GM19238 (cell line): ENCODE data around the gene HORMAD2.
"Not testable (repeated sequence)": the region's sequence is repeated elsewhere in the genome, so short reads cannot be mapped to it uniquely, and the experiment has no call there.

Source experiments
- DNase-seq: peaks from one replicate; pipeline ENCODE4 v3.0.0; 2011; ENCODE audit warnings: low spot score; ENCODE audit not compliant: insufficient read length

The HORMAD2 gene

DNA sequence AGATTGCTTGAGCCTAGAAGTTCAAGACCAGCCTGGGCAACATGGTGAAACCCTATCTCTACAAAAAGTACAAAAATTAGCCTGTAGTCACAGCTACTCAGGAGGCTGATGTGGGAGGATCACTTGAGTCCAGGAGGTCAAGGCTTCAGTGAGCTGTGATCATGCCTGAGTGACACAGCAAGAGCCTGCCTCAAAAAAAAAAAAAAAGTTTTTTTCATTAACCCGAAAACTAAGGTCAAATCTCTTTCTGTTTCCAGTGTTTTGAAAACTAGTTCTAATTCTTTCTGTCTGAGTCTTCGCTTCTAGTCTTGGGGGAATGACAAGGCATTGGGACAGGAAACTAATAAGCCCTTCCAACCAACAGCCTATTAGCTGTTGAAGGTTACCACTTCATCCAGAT, 108.6 kb downstream of the HORMAD2 start:
- DNase-seq = no peak

DNA sequence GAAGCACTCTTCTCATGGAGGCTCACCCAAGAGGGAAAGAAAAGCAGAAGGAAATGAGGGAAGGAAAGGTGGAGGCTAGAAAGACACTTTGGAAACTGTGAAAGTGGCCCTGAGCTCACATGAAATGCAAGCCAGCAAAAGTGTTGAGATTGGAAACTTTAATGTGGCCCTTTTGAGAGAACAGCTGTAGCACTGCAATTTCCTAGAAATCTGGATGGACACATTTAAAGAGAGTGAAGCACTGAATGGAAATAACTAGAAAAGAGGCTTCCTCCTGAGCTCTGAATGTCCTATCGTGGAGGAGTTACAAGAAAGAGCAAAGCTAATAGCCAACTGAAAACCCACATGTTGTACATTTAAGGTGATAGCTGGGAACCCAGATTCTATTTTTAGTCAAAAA, 110.3 kb downstream of the HORMAD2 start:
- DNase-seq = no peak

DNA sequence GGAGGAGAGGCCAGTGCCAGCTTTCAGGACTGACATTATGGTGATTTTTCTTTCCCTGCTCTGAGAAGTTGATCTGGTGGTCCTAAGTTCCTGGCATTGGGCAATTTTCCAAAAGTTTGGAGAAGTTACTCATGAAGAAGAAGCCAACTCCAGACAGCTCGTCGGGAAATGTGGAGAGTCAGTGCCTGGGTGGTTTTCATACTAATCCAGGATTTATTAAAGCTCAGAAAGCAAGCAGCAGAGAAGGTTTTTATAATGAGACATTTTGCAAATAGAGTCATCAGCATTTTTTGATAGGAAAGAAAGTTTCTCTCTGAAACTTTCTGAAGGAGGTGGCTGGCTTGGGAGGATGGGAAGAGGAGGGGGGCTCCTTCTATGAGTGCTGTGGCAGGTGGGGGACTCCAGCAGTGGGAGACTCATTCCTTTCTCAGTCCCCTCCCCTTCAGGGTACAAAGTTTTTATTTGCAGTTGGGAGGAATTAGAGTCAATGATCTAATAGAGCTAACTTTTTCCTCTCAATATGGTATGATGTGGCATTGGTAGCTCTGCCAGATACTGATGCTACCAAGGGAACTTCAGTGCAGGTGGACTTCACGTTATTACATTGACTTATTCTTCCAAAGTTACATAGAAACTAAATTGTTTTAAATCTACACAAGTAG, 110.9 kb downstream of the HORMAD2 start:
- DNase-seq = no peak

DNA sequence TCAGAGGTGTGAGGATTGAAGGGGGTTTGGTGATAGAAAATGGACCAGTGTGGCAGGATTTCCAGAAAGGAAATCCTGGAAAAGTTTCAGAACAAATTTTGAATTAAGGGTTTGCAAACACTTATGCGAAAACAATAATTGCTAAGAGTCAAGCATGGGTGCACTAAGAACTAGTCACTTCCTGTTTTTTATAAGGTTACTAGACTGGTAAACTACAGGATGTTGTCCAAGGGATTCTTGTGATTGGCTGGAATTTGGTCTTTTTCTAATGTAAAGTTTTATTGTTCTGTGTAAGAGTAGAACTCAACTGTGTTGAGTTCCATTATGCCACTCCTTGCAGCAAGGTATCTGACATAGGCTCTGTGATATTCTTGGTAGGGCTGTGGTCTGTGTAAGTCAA, 112.2 kb downstream of the HORMAD2 start:
- no peak for DNase-seq

DNA sequence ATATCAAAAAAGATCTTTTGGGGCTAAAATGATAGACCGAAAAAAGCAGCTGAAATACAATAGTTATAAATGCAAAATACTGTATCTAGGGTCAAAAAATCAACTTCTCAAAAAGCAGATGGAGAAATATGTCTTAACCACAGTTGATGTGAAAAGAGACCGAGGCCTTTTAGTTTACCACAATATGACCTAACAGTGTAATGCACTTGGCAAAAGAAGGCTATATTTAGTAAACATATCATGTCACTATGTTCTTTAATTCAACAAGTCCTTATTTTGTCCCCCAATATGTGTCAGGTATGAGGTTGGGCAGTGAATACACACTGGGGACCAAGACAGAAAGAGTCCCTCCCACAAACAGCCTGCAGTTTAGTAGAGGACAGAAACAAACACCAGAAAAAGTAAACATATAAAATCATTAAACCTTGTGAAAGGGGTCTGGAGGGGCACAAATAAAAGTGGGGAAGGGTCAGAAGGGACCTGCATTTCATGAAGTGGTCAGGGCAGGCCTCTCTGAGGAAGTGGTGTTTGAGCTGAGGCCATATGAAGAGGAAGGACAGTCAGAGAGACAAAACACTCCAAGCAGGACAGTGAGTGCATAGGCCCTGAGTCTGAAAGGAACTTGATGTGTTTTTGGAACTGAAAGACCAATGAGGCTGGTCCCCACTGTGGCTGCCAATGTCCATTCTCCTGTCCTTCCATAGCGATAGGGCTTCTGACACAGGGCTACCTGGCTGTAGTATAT, 112.9 kb downstream of the HORMAD2 start:
- no peak for DNase-seq

DNA sequence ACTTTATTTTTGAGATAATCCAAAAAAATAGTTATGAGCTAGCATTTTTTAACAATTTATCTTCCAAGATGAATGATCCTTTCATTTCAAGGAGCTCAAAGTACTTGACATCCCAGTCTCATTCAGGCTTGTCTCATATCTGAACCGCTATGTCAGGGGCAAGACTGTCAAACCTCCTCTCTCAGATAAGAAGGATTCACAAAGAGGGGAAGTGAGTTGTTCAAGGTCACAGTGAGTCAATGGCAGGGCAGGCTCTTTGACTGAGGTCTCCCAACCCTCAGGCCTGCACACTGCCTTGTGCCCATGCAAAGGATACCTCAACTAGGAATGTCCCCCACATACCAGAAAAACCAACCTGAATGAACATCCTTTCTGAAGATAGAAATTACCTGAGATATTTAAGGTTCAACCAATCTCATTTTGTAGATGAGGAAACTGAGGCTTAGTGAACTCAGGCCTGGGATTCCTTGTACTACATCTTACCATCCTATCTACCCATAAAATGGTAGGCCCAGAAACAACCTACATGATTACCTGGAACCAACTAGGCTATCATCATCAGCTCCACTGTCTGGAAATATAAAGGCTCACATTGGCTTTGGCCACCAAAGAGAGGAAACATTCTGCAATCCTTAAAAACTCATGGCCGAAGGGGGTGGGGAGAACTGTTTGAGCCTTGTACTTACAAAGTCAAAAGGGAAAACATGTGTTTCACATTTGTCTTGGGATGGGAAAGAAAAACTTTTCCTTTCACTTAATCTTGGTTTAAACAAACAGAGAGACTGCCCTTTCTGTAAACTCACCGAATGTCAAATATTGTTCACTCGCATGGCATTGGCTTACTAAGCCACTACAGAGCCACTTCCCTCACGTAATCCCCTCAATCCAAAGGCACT, 115.2 kb downstream of the HORMAD2 start:
- no peak for DNase-seq

DNA sequence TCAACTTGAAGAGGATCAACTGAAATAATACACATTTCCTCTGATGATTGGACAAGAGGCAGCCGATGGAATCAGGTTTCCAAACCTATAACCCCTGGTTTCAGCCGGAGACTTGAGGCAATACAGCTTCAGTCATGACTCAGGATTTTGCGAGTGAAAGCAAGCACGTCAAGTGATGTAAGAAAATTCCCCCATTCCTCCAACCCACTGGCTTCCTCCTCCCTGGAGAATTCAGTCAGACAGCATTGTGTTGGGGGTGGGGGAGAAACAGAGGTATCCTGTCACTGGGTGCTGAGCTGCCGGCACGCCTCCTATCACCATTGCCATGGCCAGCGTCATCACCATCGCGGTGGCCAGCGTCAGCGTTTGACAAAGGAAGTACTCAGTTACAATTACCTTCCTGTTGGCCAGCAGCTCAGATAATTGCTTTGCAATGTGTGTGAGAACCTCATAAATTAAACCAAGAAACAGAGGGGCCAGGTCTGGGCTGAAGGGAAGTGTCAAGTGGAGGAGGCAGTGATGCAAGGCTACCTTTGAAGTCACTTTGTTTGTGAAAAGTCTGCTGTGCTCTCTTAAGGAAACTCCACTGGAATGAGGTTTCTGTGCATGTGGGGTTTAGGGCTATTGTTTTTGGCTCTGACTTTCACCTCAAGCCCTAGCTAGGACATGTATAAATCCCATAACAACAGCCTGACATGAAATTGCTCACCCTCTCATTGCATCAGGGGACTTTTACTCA, 116.0 kb downstream of the HORMAD2 start:
- peak; percentile 32 for DNase-seq

DNA sequence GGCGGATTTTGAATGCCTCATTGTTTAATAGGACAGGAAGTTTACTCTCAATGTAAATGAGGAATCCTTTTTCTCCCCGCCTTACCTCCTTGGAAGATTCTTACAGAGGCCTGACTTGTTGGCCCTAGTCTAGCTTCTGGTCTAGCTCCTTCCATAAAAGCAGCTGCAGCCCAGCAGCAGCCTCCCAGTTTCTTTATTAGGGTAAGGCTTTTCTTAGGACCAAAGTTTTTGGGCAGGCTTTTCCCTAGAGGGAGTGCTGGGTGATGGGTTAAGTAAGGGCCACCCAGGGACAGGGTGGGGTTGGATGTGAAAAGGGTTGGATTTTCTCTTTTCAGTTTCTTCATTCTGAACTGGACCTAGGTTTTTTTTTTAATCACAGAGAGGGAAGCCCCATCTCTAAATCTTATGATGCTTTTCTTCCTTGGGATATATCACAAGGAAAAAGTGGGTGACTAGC, 116.6 kb downstream of the HORMAD2 start:
- DNase-seq = no peak

DNA sequence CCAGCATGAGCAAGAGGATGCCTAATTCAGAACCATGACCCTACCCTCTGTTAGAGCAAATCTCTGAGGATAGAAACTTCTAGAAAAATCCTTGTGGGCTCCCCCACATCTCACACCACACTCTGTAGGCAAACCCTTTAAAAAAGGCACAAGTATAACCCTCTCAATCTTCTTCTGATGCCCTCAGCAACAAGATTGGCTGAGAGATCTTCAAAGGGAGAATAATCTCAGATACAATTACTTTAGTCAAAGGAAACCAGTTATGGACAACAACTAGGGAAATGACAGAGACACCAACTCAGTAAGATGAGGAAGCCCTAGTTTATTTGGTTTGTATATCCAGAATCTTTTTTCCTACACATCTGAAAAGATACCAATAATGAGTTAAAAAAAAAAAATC, 117.1 kb downstream of the HORMAD2 start:
- DNase-seq = no peak

DNA sequence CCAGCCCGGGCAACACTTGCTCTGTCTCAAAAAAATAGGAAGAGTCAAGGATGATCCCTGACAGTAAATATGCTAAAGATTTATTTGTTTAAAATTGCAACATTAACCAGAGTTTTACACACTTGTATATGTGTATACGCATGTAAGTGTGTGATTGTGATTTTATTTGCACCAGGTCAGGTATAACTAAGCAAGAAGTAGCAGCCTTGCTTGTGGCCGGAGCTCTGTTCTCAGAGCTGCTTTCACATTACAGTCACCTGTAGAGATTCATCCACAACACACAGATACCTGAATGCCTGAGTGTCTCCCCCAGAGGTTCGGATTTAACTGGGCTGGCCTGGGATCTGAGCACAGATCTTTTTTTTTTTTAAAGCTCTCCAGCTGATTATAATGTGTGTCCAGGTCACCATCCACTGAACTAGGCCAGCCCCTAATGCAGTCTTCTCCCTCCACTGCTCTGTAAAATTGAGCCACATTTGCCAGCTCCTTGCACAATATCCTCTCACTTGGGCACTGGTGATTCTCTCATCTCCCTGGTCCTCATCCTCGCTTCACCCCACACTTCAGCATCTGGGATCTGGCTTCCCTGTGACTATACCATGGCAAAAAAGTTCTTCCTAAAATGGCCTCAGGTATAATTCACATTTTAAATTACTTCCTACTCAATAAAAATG, 118.0 kb downstream of the HORMAD2 start:
- DNase-seq = no peak

DNA sequence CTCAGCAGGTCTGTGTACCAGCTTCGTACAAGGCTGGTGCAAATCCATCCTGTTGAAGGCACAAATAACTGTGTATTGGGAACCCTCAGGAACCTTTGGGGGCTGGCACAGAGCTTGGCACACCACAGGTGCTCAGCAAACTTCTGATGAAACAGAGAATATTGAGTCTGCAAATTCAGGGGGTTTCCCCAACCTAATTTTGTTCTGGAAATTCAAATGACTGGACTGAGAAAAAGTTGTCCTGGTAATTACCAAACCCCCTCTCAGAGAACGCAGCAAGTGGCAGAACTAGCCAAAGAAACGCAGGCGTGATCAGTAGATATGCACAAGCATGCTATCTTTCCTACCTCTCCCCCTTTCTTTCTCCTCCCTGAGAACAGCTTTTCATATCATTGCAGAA, 118.7 kb downstream of the HORMAD2 start:
- DNase-seq = no peak

DNA sequence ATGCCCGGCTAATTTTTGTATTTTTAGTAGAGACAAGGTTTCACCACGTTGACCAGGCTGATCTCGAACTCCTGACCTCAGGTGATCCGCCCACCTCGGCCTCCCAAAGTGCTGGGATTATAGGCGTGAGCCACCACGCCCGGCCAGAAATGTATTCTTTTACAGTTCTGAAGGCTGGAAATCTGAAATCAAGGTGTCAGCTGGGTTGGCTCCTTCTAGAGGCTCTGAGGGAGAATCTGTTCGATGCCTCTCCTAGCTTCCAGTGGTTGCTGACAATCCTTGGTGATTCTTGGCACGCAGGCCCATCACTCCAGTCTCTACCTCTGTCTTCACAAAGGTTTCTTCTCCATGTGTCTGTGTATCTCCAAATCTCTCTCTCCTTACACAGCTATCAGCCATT, 120.6 kb downstream of the HORMAD2 start:
- not testable (repeated sequence) for DNase-seq

DNA sequence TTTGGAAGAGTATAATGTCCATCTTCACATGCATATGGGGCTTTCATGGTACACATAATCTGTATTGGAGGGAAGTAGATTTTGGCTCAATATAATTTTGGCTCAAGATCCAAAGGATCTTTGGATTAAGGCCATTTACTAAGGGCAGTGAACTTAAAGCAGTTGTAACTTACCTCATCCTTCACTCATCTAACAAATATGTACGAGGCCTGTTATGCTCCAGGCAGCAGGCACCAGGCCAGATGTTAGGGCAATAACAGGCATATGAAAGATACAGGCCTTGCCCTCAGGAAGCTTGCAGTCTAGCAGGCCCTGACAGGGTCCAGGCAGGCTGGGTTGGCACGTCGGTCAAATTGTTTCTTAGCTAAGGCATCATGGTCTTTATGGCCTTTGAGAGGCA, 121.7 kb downstream of the HORMAD2 start:
- no peak for DNase-seq

DNA sequence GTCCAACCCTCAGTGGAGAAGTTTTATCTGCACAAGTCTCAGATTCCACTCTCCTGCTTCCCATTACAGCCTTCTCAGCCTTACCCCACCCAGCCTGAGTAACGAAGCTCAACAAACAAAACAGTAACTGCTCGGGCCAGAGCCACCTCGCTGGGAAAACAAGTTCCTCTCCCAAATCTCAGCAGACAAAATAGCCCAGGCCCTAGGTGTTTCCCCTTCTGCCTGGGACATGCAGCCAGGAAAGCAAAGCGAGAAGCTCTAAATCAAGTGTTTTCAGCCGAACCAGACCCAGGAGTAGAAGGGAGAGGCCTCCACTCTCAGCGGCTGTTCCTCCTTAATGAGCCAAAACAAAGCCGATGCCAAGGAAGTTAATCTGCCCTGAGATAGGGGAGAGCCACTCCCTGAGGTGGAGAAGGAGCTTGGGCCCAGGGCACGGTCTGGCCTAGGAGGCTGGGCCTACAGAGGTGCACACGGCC, 122.3 kb downstream of the HORMAD2 start:
- no peak for DNase-seq

DNA sequence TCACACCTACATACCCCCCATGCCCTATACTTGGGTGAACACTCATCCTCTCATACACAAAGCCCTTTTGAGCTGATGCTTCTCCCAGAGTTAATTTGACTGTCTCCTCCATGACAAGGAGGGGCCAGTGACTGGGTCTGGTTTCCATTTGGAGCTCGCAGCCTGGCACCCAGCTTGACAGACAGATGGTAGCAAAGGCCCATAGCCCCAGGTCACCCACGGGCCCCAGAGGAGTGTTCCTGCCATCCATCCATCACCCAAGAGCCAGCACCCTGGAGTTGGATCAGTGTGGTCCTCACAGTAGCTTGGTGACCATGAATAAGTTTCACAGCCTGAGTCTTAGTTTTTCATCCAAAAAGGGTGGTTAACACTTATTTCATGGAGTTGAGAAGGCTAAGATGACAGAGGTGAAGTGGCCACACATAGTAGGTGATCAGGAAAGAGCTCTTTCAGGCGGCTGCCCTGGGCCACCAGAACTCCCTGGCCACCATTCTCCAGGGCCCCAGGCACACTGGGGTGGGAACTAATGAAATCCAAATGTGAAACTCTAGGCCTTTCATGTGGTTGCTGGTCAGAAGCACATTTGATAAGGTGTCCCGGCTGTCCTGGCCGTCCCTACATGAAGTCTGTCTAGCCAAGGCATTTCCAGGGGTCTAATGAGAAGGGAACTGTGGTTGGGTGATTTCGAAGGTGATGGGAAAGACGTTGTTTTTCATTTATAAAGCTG, 123.9 kb downstream of the HORMAD2 start:
- no peak for DNase-seq

DNA sequence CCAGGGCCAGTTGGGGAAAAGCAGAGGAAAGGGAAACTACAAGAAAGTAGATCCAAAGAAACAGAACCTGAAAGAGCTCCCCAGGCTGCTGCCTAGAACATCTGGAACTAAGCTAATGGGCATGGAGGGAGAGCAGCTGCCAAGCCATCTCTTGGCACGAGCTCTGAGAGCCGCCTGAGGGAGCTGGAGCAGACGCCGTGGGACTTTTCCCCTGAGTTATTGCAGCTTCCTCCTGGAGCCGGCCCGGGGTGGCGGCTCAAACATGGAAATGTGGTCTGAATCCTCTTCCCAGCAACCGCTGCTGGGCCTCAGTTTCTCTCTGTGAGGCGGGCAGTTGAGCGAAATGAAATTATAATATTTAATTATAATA, 124.5 kb downstream of the HORMAD2 start:
- no peak for DNase-seq

DNA sequence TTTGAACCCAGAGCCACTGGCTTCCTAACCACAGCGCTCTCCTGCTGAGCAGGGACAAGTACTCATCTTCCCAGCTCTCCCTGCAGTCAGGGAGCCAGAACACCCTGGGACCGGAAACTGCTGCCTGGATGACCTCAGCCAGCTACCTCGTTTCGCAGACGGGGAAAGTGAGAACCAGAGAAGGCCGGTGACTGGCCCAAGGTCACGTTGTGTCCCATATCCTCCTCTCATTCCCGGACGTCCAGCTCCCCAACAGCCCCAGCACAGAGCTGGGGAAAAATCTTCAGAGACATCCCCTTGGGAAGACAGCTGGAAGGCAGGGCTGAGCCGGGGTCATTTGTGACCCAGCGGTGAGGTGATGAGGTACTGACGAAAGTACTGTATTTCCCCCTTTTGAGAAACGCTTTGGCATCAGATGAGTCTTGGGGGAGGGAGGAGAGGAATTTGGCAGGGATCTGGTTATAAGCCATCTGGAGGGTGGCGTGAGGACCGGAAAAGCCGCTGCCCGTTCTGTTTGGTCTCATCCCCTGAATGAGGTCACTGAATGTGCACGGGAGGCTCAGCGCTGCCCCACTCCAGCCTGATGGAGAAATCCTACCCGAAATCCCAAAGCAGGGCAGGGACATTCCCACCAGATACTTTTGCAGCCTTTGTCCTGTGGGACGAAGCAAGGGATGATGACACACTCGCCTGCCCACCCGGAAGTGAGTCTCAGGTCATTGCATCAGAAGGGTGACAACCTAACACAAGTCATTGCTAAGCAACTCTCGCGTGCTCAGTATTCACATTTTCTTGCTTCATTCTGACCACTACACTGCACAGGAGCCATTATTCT, 125.2 kb downstream of the HORMAD2 start:
- no peak for DNase-seq

DNA sequence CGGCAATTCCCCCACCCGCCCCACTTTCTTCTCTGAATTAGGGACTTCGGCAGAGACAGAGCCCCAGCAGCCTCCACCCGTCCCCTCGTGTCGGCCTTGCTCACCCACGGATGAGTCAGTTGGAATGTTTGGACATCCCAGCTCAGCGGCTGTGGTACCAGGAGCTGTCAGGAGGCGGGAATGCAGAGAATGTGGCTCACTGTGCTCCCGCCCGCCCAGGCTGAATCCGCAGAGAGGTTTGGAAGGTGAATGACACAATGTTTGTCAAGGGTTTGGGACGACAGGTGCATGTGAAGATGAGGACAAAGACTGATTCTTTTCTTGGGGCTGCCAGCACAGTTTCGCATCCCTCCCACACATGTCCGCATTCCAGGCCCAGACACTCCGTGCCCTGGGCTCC, 126.7 kb downstream of the HORMAD2 start:
- no peak for DNase-seq
